HG03045 (cell line): ENCODE data around the gene SH2D1B.
"Not testable (repeated sequence)": the region's sequence is repeated elsewhere in the genome, so short reads cannot be mapped to it uniquely, and the experiment has no call there.

Source experiments
- ATAC-seq: cut with Tn5 transposase; IDR thresholded peaks from one replicate; pipeline ENCODE4 v1.9.1; 2021; ENCODE audit warnings: mild to moderate bottlenecking, moderate library complexity; ENCODE audit not compliant: unreplicated experiment

Gene SH2D1B

GRCh38 chr1:162365284-162366020 is 46.5 kb downstream of the SH2D1B start:
- no peak for ATAC-seq

- ATAC-seq = no peak
Observed at GRCh38 chr1:162364498-162364897, 47.4 kb downstream of the SH2D1B start.

GRCh38 chr1:162363823-162364222 is 48.1 kb downstream of the SH2D1B start:
- ATAC-seq = no peak

- ATAC-seq = no peak
Observed at GRCh38 chr1:162361349-162361748, 50.6 kb downstream of the SH2D1B start.

GRCh38 chr1:162360874-162361260 is 51.1 kb downstream of the SH2D1B start:
- ATAC-seq = no peak

GRCh38 chr1:162360237-162360873 is 51.6 kb downstream of the SH2D1B start:
- ATAC-seq = no peak

- ATAC-seq = no peak
Observed at GRCh38 chr1:162359523-162360236, 52.3 kb downstream of the SH2D1B start.

GRCh38 chr1:162358928-162359327 is 53.0 kb downstream of the SH2D1B start:
- ATAC-seq = no peak

GRCh38 chr1:162357681-162358266 is 54.2 kb downstream of the SH2D1B start:
- ATAC-seq = no peak

- no peak for ATAC-seq
Observed at GRCh38 chr1:162353702-162354101, 58.2 kb downstream of the SH2D1B start.

GRCh38 chr1:162353078-162353477 is 58.9 kb downstream of the SH2D1B start:
- no peak for ATAC-seq

- not testable (repeated sequence) for ATAC-seq
Observed at GRCh38 chr1:162351874-162352273, 60.1 kb downstream of the SH2D1B start.

GRCh38 chr1:162351246-162351842 is 60.6 kb downstream of the SH2D1B start:
- no peak for ATAC-seq

- no peak for ATAC-seq
Observed at GRCh38 chr1:162349635-162350330, 62.2 kb downstream of the SH2D1B start.

GRCh38 chr1:162347281-162347680 is 64.7 kb downstream of the SH2D1B start:
- no peak for ATAC-seq
